ENCODE results near the gene CYP3A7. TPM values are rescaled to one million over a fixed set of nuclear protein-coding genes. Genes with fewer than 3 reads are reported as not detected.
"Not testable (repeated sequence)": the region's sequence is repeated elsewhere in the genome, so short reads cannot be mapped to it uniquely, and the experiment has no call there.

CYP3A7 gene
- total RNA-seq, 1 donor from 2014 or later: not detected

GRCh38 chr7:99740573-99741440, 5.8 kb upstream of the CYP3A7 start:
- peaks cover under 1% of the 10 kb centered on the region for H3K27me3 Mint-ChIP-seq (ENCODE audit: unreplicated experiment)
- H3K36me3 Mint-ChIP-seq (ENCODE audit: unreplicated experiment): peaks cover 5% of the 10 kb centered on the region
- no peak for DNase-seq
- H3K4me3 Mint-ChIP-seq (ENCODE audit: unreplicated experiment): no peak overlapping the region
- no peaks in the 10 kb centered on the region for H3K4me1 Mint-ChIP-seq (ENCODE audit: low read depth, unreplicated experiment)
- no peak overlapping the region for H3K27ac Mint-ChIP-seq (ENCODE audit: unreplicated experiment)
- no peak for TF ChIP-seq CTCF (IDR thresholded peaks at IDR 0.05; ENCODE audit: partially characterized antibody, unreplicated experiment)
- no peaks in the 10 kb centered on the region for H3K9me3 Mint-ChIP-seq (ENCODE audit: unreplicated experiment)

- H3K36me3 Mint-ChIP-seq (ENCODE audit: unreplicated experiment): no peaks in the 10 kb centered on the region
- H3K27me3 Mint-ChIP-seq (ENCODE audit: unreplicated experiment): no peaks in the 10 kb centered on the region
- H3K4me3 Mint-ChIP-seq (ENCODE audit: unreplicated experiment): no peak overlapping the region
- H3K4me1 Mint-ChIP-seq (ENCODE audit: low read depth, unreplicated experiment): no peaks in the 10 kb centered on the region
- no peaks in the 10 kb centered on the region for H3K9me3 Mint-ChIP-seq (ENCODE audit: unreplicated experiment)
- TF ChIP-seq CTCF (IDR thresholded peaks at IDR 0.05; ENCODE audit: partially characterized antibody, unreplicated experiment): no peak
- no peak for DNase-seq
- no peak overlapping the region for H3K27ac Mint-ChIP-seq (ENCODE audit: unreplicated experiment)
Measured at GRCh38 chr7:99739699-99740572, 4.9 kb upstream of the CYP3A7 start.

- Mint-ChIP-seq H3K27me3 (ENCODE audit: unreplicated experiment) (no peaks in the 10 kb centered on the region), H3K9me3 (ENCODE audit: unreplicated experiment) (no peaks in the 10 kb centered on the region), H3K4me3 (ENCODE audit: unreplicated experiment) (no peak overlapping the region), H3K27ac (ENCODE audit: unreplicated experiment) (no peak overlapping the region), H3K4me1 (ENCODE audit: low read depth, unreplicated experiment) (no peaks in the 10 kb centered on the region), H3K36me3 (ENCODE audit: unreplicated experiment) (no peaks in the 10 kb centered on the region)
- TF ChIP-seq CTCF (IDR thresholded peaks at IDR 0.05; ENCODE audit: partially characterized antibody, unreplicated experiment): no peak
- DNase-seq: no peak
Measured at GRCh38 chr7:99737726-99738125, 2.7 kb upstream of the CYP3A7 start.

- not testable (repeated sequence) for H3K27ac Mint-ChIP-seq (ENCODE audit: unreplicated experiment)
Measured at GRCh38 chr7:99736667-99737066, 1.7 kb upstream of the CYP3A7 start.

GRCh38 chr7:99733448-99733847, 1.5 kb downstream of the CYP3A7 start:
- H3K27me3 Mint-ChIP-seq (ENCODE audit: unreplicated experiment): no peaks in the 10 kb centered on the region
- H3K36me3 Mint-ChIP-seq (ENCODE audit: unreplicated experiment): no peaks in the 10 kb centered on the region
- H3K27ac Mint-ChIP-seq (ENCODE audit: unreplicated experiment): no peak overlapping the region
- no peaks in the 10 kb centered on the region for H3K4me1 Mint-ChIP-seq (ENCODE audit: low read depth, unreplicated experiment)
- no peak for DNase-seq
- H3K9me3 Mint-ChIP-seq (ENCODE audit: unreplicated experiment): no peaks in the 10 kb centered on the region
- TF ChIP-seq CTCF (IDR thresholded peaks at IDR 0.05; ENCODE audit: partially characterized antibody, unreplicated experiment): no peak
- no peak overlapping the region for H3K4me3 Mint-ChIP-seq (ENCODE audit: unreplicated experiment)

More at GRCh38 chr7:99736667-99737066, 1.7 kb upstream of the CYP3A7 start:
- H3K9me3 Mint-ChIP-seq (ENCODE audit: unreplicated experiment); H3K4me3 Mint-ChIP-seq (ENCODE audit: unreplicated experiment); H3K4me1 Mint-ChIP-seq (ENCODE audit: low read depth, unreplicated experiment); H3K27me3 Mint-ChIP-seq (ENCODE audit: unreplicated experiment); H3K36me3 Mint-ChIP-seq (ENCODE audit: unreplicated experiment); DNase-seq: not testable (repeated sequence)
